MM.1S (cell line): ENCODE data around the gene TRIM8.

ENCODE experiments used
- CTCF ChIP-seq: fragments of 300-600 bp; sonication (generic); IDR thresholded peaks from 2 replicates; pipeline ENCODE4 v1.5.1; 2016; ENCODE audit warnings: antibody characterized with exemption, low read length, mixed read lengths
- EZH2 ChIP-seq: fragments of 300-600 bp; sonication (generic); optimal IDR thresholded peaks from 2 replicates; pipeline ENCODE3; 2017; ENCODE audit warnings: low read depth, mild to moderate bottlenecking, antibody characterized with exemption, low read length, mixed read lengths

GRCh38 chr10:102624751-102625645, 19.3 kb upstream of the TRIM8 start:
- TF ChIP-seq EZH2 (no peak), CTCF (no peak)
